AG04449 (cell line): Measurements from ENCODE around the gene LETM1.

ENCODE experiments used
- CTCF ChIA-PET: fragments of 350-600 bp; formaldehyde crosslinking; extraction: SDS; loops from one replicate; lab custom pipeline; 2021; ENCODE audit warnings: antibody characterized with exemption; lab: Yijun Ruan, JAX
- POLR2A ChIA-PET: fragments of 400-600, 350-600 bp; formaldehyde crosslinking; extraction: SDS; loops from one replicate; lab custom pipeline; 2020; ENCODE audit warnings: antibody characterized with exemption, inconsistent platforms; lab: Yijun Ruan, JAX
- DNase-seq: peaks from one replicate; pipeline ENCODE4 v3.0.0-alpha.2; 2010; ENCODE audit warnings: low read depth, low spot score
- H3K4me3 ChIP-seq: 2 replicates; pipeline ENCODE4 v1.5.1; 2011; ENCODE audit warnings: low read depth, mild to moderate bottlenecking, control low read depth, low read length
- TF ChIP-seq, protein P1 (sequence below): IDR thresholded peaks from one replicate; pipeline ENCODE4 v1.5.1; 2011; ENCODE audit warnings: mild to moderate bottlenecking, moderate library complexity, low read length, control low read depth, inconsistent platforms; ENCODE audit not compliant: insufficient read depth; ENCODE audit errors: missing control alignments

LETM1 gene

DNA sequence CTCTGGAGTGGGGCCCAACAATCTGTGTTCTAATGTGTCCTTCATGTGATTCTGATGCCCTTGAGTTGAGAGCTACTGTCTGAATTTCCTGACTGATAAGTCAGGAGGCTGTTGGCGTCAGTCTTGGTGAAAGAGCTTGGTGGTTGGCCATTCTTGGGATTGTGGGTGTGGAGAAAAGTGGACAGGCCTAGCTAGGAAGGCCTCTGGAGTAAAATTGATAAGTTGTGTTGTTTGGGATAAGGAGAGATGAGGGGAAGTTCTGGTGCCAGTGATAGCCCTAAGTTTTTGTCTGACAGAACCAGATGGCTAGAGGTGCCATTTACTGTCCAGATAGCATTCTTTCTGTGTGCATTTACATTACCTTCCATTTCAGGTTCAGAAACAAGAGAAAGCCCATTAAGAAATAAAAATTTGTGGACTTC, 26.9 kb upstream of the LETM1 start:
- ChIA-PET CTCF (interaction anchor here (0.8 to 10.4 kb wide), 3 partner anchors 17 to 74 kb away, joined by 4 to 196 read pairs (median 6); no protein-coding TSS in a partner anchor), POLR2A (no interaction called here)
- TF ChIP-seq, protein P1, sequence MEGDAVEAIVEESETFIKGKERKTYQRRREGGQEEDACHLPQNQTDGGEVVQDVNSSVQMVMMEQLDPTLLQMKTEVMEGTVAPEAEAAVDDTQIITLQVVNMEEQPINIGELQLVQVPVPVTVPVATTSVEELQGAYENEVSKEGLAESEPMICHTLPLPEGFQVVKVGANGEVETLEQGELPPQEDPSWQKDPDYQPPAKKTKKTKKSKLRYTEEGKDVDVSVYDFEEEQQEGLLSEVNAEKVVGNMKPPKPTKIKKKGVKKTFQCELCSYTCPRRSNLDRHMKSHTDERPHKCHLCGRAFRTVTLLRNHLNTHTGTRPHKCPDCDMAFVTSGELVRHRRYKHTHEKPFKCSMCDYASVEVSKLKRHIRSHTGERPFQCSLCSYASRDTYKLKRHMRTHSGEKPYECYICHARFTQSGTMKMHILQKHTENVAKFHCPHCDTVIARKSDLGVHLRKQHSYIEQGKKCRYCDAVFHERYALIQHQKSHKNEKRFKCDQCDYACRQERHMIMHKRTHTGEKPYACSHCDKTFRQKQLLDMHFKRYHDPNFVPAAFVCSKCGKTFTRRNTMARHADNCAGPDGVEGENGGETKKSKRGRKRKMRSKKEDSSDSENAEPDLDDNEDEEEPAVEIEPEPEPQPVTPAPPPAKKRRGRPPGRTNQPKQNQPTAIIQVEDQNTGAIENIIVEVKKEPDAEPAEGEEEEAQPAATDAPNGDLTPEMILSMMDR, result no peak
- DNase-seq, result no peak
- H3K4me3 ChIP-seq, result no peak overlapping the region

DNA sequence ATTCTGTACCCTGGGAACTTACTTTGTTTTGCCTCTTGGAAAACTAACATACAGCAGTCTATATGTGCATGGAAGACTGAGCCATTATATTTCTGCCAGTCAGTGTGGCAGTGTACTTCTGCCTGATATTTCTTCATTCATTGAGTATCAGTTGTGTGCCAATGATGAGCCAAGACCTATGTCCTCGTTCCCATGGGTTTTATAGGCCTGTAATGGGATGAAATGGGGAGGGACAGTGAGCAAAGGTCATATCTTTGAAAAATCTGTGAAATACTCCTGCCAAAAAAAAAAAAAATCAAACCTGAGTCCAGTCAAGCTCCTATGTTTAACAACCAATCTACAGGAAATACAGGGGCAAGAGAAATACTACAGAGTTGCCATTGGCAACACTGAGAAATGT, 24.4 kb upstream of the LETM1 start:
- ChIA-PET CTCF (interaction anchor here (0.9 to 1.6 kb wide), 3 partner anchors 19 to 187 kb away, joined by 3 to 15 read pairs (median 3); no protein-coding TSS in a partner anchor), POLR2A (no interaction called here)
- TF ChIP-seq, protein P1, result no peak

GRCh38 chr4:1879485-1879884, 23.5 kb upstream of the LETM1 start:
- POLR2A ChIA-PET, result interaction anchor here (0.7 kb wide), 1 partner anchor 26 kb away, joined by 3 read pairs; no protein-coding TSS in a partner anchor
- CTCF ChIA-PET, result interaction anchor here (0.9 to 1.0 kb wide), 2 partner anchors 10 to 19 kb away, joined by 4 read pairs; no protein-coding TSS in a partner anchor

More for the DNA sequence above, 24.4 kb upstream of the LETM1 start:
- H3K4me3 ChIP-seq, result no peak overlapping the region
- DNase-seq, result no peak

DNA sequence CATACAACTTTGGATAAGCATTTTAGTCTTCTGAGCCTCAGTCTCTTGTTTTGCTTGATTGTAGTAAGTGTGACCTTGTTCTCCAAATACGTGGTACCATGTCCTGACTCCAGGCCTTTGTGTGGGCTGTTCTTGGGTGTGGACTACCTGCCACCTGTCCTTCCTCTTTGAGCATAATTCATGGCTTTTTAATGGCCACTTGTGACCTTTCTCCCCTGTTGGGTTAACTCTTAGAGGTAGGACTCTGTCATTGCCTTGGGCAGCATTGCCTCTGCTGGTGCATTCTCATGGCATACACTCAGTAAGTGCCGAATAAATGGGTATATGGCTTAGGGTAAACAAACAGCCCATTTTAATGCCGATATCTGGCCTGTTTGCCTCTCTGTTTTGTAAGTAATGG, 18.2 kb upstream of the LETM1 start:
- TF ChIP-seq, protein P1, result no peak
- H3K4me3 ChIP-seq, result no peak overlapping the region
- DNase-seq, result no peak
- POLR2A ChIA-PET, result no interaction called here
- CTCF ChIA-PET, result interaction anchor here (1.8 to 4.0 kb wide), 2 partner anchors 25 to 36 kb away, joined by 7 to 29 read pairs; no protein-coding TSS in a partner anchor

More at GRCh38 chr4:1879485-1879884, 23.5 kb upstream of the LETM1 start:
- DNase-seq, result no peak
- H3K4me3 ChIP-seq, result no peak overlapping the region
- TF ChIP-seq, protein P1, result no peak

DNA sequence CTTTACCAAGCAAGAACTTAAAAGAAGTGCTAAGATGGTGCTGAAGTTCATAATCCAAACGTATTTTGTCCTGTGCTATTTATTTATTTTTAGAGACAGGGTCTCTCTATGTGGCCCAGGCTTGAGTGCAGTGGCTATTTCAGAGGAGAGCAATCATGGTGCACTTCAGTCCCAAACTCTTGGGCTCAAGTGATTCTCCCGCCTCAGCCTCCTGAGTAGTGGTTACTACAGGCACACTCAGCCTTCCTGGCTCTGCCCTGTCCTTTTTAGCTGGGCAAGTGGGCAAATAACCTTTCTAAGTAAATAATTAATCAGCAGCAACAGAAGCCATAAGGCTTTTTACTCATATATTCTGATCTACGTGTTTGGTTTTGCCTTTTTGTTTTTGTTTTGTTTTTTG, 17.8 kb upstream of the LETM1 start:
- TF ChIP-seq, protein P1, result no peak
- POLR2A ChIA-PET, result no interaction called here
- no peak for DNase-seq
- CTCF ChIA-PET, result interaction anchor here (1.8 to 4.0 kb wide), 2 partner anchors 26 to 36 kb away, joined by 7 to 29 read pairs; no protein-coding TSS in a partner anchor
- H3K4me3 ChIP-seq, result no peak overlapping the region; the same call in 1 of the 2 replicates

DNA sequence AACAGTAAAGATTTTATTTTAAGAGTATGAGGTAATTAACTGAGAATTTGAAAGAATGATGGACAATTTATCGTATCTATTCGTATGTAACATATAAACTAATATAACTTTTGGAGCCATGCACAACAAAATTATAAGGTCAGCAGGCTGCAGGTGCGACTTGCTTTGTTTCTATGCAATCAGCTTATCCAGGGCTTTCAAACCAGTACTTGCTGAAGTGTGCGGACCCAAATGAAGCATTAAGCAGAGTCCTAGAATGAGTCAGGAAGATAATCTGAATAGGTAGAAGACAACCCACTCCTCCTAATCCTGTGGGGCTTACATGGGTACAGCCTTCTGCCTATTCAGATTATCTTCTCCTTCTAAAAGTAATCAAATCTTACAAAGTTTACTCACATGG, 17.3 kb upstream of the LETM1 start:
- CTCF ChIA-PET, result interaction anchor here (1.8 to 4.0 kb wide), 2 partner anchors 26 to 37 kb away, joined by 7 to 29 read pairs; no protein-coding TSS in a partner anchor
- peak overlapping the region; percentile 70 for H3K4me3 ChIP-seq
- POLR2A ChIA-PET, result no interaction called here

More for the DNA sequence above, 17.3 kb upstream of the LETM1 start:
- no peak for DNase-seq
- TF ChIP-seq, protein P1, result no peak
